Bronchial epithelial cell (primary cell): ENCODE measurements around the gene PUS3. TPM values are rescaled to one million over a fixed set of nuclear protein-coding genes. Genes with fewer than 3 reads are reported as not detected.

ENCODE experiments used
- DNase-seq: peaks from one replicate; pipeline ENCODE4 v3.0.0-alpha.2; 2010; ENCODE audit warnings: low read depth
- FAIRE-seq: peaks from 2 replicates; lab custom pipeline; 2011; peaks lifted over from hg19 to GRCh38; lab: Jason Lieb, UNC
- H3K27me3 ChIP-seq: 2 replicates; pipeline ENCODE4 v1.5.1; 2011; ENCODE audit warnings: low read length; ENCODE audit not compliant: control insufficient read depth, insufficient read depth
- H3K36me3 ChIP-seq: 2 replicates; pipeline ENCODE4 v1.5.1; 2011; ENCODE audit warnings: low read length; ENCODE audit not compliant: control insufficient read depth, insufficient read depth
- H3K4me3 ChIP-seq: 2 replicates; pipeline ENCODE4 v1.5.1; 2011; ENCODE audit warnings: mild to moderate bottlenecking, low read depth, low read length, control low read depth
- CTCF ChIP-seq: IDR thresholded peaks from 2 replicates; pipeline ENCODE4 v1.5.1; 2011; ENCODE audit warnings: mild to moderate bottlenecking, moderate library complexity, low read length, control low read depth, inconsistent platforms; ENCODE audit not compliant: insufficient read depth, severe bottlenecking
- total RNA-seq: library from RNA; depleted of rRNA; stranded (reverse); fragments of >200 nt; gene quantifications from 2 replicates; pipeline ENCODE4 v1.2.1, GENCODE V29; 2014

Gene PUS3
- total RNA-seq, 1 donor from 2014 or later, result 19.5 TPM

- no peak for TF ChIP-seq CTCF
- peaks cover 2% of the 10 kb centered on the region for H3K27me3 ChIP-seq
- DNase-seq, result no peak
- no peak for FAIRE-seq
- H3K36me3 ChIP-seq, result no peaks in the 10 kb centered on the region
- H3K4me3 ChIP-seq, result no peak overlapping the region
Observed at GRCh38 chr11:125941267-125941618, 38.2 kb upstream of the PUS3 start.

DNA sequence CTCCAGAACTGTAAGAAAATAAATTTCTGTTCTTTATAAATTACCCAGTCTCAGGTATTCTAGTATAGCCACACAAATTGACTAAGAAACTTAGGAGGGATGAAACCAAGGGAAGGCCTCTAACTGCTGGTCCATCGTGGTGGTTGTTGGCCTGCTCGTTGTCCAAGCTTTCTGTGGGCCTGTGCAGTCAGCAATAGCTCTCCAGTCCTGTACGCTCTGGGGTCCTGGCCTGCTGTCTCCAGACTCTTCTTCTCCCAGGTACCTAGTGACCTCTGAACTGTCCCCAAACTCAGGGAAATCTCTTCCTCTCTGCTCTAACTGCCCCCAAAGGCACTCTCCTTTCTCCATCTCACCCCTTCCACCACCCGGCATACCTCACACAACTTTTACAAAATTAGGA, 37.1 kb upstream of the PUS3 start:
- no peak for FAIRE-seq
- no peak for DNase-seq
- no peak for TF ChIP-seq CTCF

DNA sequence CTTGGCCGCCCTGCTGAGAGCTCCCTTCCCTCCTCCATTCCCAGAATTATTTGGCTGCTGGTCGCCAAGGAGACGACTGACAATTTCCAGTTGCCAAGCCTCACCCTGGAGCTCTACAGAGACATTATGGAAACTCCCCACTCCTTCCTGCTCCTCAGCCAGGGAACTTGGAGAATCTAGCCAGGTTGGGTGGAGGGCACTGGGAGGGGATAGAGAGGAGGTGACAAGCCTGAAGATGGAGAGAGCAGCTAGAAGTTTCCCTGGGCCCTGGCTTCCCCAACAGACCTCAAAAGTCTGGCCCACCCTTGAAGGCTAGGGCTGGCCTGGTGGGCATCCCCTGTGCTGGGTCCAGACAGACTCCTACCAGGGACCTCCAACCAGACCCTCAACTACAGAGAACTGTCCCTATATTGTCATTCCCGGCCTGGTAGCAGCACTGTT, 36.1 kb upstream of the PUS3 start:
- no peak for DNase-seq
- H3K27me3 ChIP-seq, result no peaks in the 10 kb centered on the region
- H3K4me3 ChIP-seq, result no peak overlapping the region
- FAIRE-seq, result no peak
- H3K36me3 ChIP-seq, result no peaks in the 10 kb centered on the region
- TF ChIP-seq CTCF, result no peak

More for the DNA sequence above, 37.1 kb upstream of the PUS3 start:
- no peaks in the 10 kb centered on the region for H3K36me3 ChIP-seq
- H3K4me3 ChIP-seq, result no peak overlapping the region
- H3K27me3 ChIP-seq, result peaks cover 2% of the 10 kb centered on the region

GRCh38 chr11:125938418-125938817, 35.4 kb upstream of the PUS3 start:
- DNase-seq, result no peak

GRCh38 chr11:125935618-125936199, 32.7 kb upstream of the PUS3 start:
- TF ChIP-seq CTCF, result no peak
- no peaks in the 10 kb centered on the region for H3K27me3 ChIP-seq
- DNase-seq, result no peak
- no peak overlapping the region for H3K4me3 ChIP-seq
- FAIRE-seq, result no peak
- H3K36me3 ChIP-seq, result no peaks in the 10 kb centered on the region

More at GRCh38 chr11:125938418-125938817, 35.4 kb upstream of the PUS3 start:
- no peaks in the 10 kb centered on the region for H3K36me3 ChIP-seq
- no peaks in the 10 kb centered on the region for H3K27me3 ChIP-seq
- FAIRE-seq, result no peak
- TF ChIP-seq CTCF, result no peak
- H3K4me3 ChIP-seq, result no peak overlapping the region

GRCh38 chr11:125935056-125935455, 32.0 kb upstream of the PUS3 start:
- DNase-seq (no peak), FAIRE-seq (no peak)
- Histone ChIP-seq H3K4me3 (no peak overlapping the region), H3K27me3 (no peaks in the 10 kb centered on the region), H3K36me3 (no peaks in the 10 kb centered on the region)
- no peak for TF ChIP-seq CTCF
